ENCODE results near the gene ITPKB.
"Not testable (repeated sequence)": the region's sequence is repeated elsewhere in the genome, so short reads cannot be mapped to it uniquely, and the experiment has no call there.

Gene ITPKB

GRCh38 chr1:226639631-226640061, 99.4 kb downstream of the ITPKB start:
- Mint-ChIP-seq H3K36me3 (ENCODE audit: low read depth) (peaks cover 4% of the 10 kb centered on the region), H3K4me3 (no peak overlapping the region), H3K9me3 (no peaks in the 10 kb centered on the region), H3K27me3 (ENCODE audit: low read depth) (peaks cover under 1% of the 10 kb centered on the region), H3K27ac (no peak overlapping the region), H3K4me1 (peaks cover 44% of the 10 kb centered on the region)
- no peak for TF ChIP-seq CTCF (IDR thresholded peaks at IDR 0.05; ENCODE audit: unreplicated experiment in 3 of 3)

GRCh38 chr1:226639206-226639605, 99.9 kb downstream of the ITPKB start:
- H3K27ac Mint-ChIP-seq; H3K4me3 Mint-ChIP-seq; H3K9me3 Mint-ChIP-seq; H3K27me3 Mint-ChIP-seq (ENCODE audit: low read depth); H3K36me3 Mint-ChIP-seq (ENCODE audit: low read depth): not testable (repeated sequence)
- H3K4me1 Mint-ChIP-seq = peaks cover 44% of the 10 kb centered on the region

- Mint-ChIP-seq H3K36me3 (ENCODE audit: low read depth) (peaks cover 4% of the 10 kb centered on the region), H3K9me3 (no peaks in the 10 kb centered on the region), H3K4me1 (peaks cover 42% of the 10 kb centered on the region), H3K27ac (no peak overlapping the region), H3K27me3 (ENCODE audit: low read depth) (peaks cover 1% of the 10 kb centered on the region), H3K4me3 (no peak overlapping the region)
- no peak for TF ChIP-seq CTCF (IDR thresholded peaks at IDR 0.05; ENCODE audit: unreplicated experiment in 3 of 3)
Measured at GRCh38 chr1:226638608-226639007, 100.5 kb downstream of the ITPKB start.

GRCh38 chr1:226638001-226638601, 101.0 kb downstream of the ITPKB start:
- H3K27ac Mint-ChIP-seq = no peak overlapping the region
- peaks cover 3% of the 10 kb centered on the region for H3K27me3 Mint-ChIP-seq (ENCODE audit: low read depth)
- no peak for TF ChIP-seq CTCF (IDR thresholded peaks at IDR 0.05; ENCODE audit: unreplicated experiment in 3 of 3)
- H3K9me3 Mint-ChIP-seq = no peaks in the 10 kb centered on the region
- peaks cover 37% of the 10 kb centered on the region for H3K4me1 Mint-ChIP-seq
- no peak overlapping the region for H3K4me3 Mint-ChIP-seq
- H3K36me3 Mint-ChIP-seq (ENCODE audit: low read depth) = peaks cover 4% of the 10 kb centered on the region

GRCh38 chr1:226637147-226637935, 101.7 kb downstream of the ITPKB start:
- peaks cover 4% of the 10 kb centered on the region for H3K36me3 Mint-ChIP-seq (ENCODE audit: low read depth)
- peak; percentile 40 to 52 (median 42) for TF ChIP-seq CTCF (IDR thresholded peaks at IDR 0.05; ENCODE audit: unreplicated experiment in 3 of 3)
- no peak overlapping the region for H3K4me3 Mint-ChIP-seq
- no peaks in the 10 kb centered on the region for H3K9me3 Mint-ChIP-seq
- peaks cover 42% of the 10 kb centered on the region for H3K4me1 Mint-ChIP-seq
- no peak overlapping the region for H3K27ac Mint-ChIP-seq
- H3K27me3 Mint-ChIP-seq (ENCODE audit: low read depth) = peaks cover 3% of the 10 kb centered on the region

GRCh38 chr1:226636847-226637096, 102.3 kb downstream of the ITPKB start:
- H3K9me3 Mint-ChIP-seq = no peaks in the 10 kb centered on the region
- peak overlapping the region in 1 of 3 experiments; percentile 4 for H3K4me3 Mint-ChIP-seq
- TF ChIP-seq CTCF (IDR thresholded peaks at IDR 0.05; ENCODE audit: unreplicated experiment in 3 of 3) = no peak
- H3K27ac Mint-ChIP-seq = no peak overlapping the region
- H3K36me3 Mint-ChIP-seq (ENCODE audit: low read depth) = peaks cover 4% of the 10 kb centered on the region
- peaks cover 48% of the 10 kb centered on the region for H3K4me1 Mint-ChIP-seq
- peaks cover 3% of the 10 kb centered on the region for H3K27me3 Mint-ChIP-seq (ENCODE audit: low read depth)
